Effector memory CD8-positive, alpha-beta T cell (primary cell): ENCODE measurements around the gene PRR7.
A peak's percentile ranks its signal among the peaks of the same experiment; 100 is the strongest.
"Not testable (repeated sequence)": the region's sequence is repeated elsewhere in the genome, so short reads cannot be mapped to it uniquely, and the experiment has no call there.

Experiments used
- ATAC-seq: fragments of 150-1000 bp; cut with Tn5 transposase; replicated peaks from 2 replicates; pipeline ENCODE4 v1.10.0; 2021; ENCODE audit warnings: mild to moderate bottlenecking, moderate library complexity
- DNase-seq, 3 experiments: peaks; one replicate each; pipeline ENCODE4 v3.0.0; 2021
- H3K27ac Mint-ChIP-seq, 2 donors: one replicate each; pipeline ENCODE4 v1.8.0; 2022; ENCODE audit warnings: mild to moderate bottlenecking in 2 of 2, mixed read lengths in 2 of 2, moderate library complexity in 2 of 2
- H3K27me3 Mint-ChIP-seq, 2 donors: one replicate each; pipeline ENCODE4 v1.8.0; 2022; ENCODE audit warnings: mixed read lengths in 2 of 2
- H3K36me3 Mint-ChIP-seq: one replicate; pipeline ENCODE4 v1.8.0; 2022; ENCODE audit warnings: mild to moderate bottlenecking, moderate library complexity, mixed read lengths; ENCODE audit not compliant: insufficient read depth
- H3K4me1 Mint-ChIP-seq, 2 donors: one replicate each; pipeline ENCODE4 v1.8.0; 2022; ENCODE audit warnings: low read depth in 2 of 2, mixed read lengths in 2 of 2
- H3K4me3 Mint-ChIP-seq, 2 donors: one replicate each; pipeline ENCODE4 v1.8.0; 2022; ENCODE audit warnings: mild to moderate bottlenecking in 2 of 2, mixed read lengths in 2 of 2, moderate library complexity in 2 of 2
- H3K9me3 Mint-ChIP-seq, 2 donors: one replicate each; pipeline ENCODE4 v1.8.0; 2022; ENCODE audit warnings: mixed read lengths in 2 of 2

The PRR7 gene

DNA sequence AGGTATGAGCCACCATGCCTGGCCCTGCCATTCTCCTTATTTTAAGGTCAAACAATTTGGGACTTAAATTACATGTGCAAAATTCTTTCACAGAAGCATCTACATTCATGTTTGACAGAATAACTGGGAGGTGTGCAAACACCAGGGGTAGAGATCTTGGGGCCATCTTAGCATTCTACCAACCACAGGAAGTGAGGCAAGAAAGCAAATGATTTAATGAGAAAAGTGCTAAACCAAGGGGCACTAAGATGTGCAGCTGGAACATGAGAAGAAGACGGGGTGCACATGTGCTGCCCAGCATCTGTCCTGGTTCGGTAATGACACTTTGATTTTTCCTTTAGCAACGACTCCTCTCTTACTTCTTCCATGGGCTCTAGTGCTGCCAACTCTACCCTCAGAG lies 36.0 kb upstream of the PRR7 start:
- DNase-seq: no peak
- ATAC-seq: peak; percentile 59
- Mint-ChIP-seq H3K4me3 (peak overlapping the region; percentile 67 to 77), H3K27me3 (no peaks in the 10 kb centered on the region), H3K36me3 (peaks cover 14% of the 10 kb centered on the region), H3K27ac (peak overlapping the region; percentile 49 to 72), H3K4me1 (peaks cover 37 to 46% of the 10 kb centered on the region in 2 donors), H3K9me3 (no peaks in the 10 kb centered on the region)

DNA sequence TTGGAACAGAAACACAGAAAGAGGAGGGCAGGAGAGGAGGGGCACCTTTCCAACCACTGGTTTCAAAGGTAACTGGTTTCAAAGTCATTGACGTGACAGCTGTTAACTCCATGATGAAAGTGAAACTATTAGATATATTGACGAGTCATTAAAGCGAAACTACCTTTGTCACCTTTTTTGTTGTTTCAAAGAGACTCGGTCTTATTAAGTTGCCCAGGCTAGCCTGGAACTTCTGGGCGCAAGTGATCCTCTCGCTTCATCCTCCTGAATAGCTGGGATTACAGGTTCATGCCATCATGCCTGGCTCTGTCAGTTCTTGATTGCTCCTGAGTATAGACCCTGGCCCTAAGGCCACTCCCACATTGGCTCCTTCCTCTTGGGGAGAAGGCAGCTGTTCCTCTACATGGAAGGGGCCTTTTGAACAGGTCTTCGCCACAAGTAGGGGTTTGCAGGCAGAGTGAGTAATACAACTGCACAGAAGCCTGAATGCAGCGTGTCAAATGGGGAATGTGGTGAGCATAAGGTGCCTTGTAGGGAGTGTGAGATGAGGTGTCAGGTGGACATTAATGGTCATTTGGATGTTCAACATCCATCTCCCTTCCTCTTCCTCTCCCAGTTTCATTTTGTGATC lies 33.9 kb upstream of the PRR7 start:
- ATAC-seq (peak; percentile 80), DNase-seq (no peak)
- Mint-ChIP-seq H3K27ac (peak overlapping the region; percentile 93 to 94), H3K4me3 (peak overlapping the region; percentile 77 to 80), H3K9me3 (no peaks in the 10 kb centered on the region), H3K4me1 (peaks cover 26 to 35% of the 10 kb centered on the region in 2 donors), H3K36me3 (peaks cover 14% of the 10 kb centered on the region), H3K27me3 (no peaks in the 10 kb centered on the region)

DNA sequence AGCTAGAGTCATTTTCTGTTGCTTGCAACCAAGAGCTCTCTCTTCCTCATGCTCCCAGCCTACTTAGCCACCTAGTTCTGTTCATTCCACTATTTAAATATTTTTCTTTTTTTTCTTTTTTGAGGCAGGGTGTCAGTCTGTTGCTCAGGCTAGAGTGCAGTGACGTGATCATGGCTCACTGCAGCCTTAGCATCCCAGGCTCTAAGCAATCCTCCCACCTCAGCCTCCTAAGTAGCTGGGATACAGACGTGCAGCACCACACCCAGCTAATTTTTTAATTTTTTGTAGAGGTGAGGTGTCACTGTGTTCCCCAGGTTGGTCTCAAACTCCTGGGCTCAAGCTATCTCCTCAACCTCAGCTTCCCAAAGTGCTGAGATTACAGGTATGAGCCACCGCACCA lies 32.1 kb upstream of the PRR7 start:
- ATAC-seq (no peak), DNase-seq (no peak)
- H3K27me3 Mint-ChIP-seq: no peaks in the 10 kb centered on the region
- peaks cover 14% of the 10 kb centered on the region for H3K36me3 Mint-ChIP-seq
- no peaks in the 10 kb centered on the region for H3K9me3 Mint-ChIP-seq
- H3K27ac Mint-ChIP-seq: peak overlapping the region; percentile 10 to 55
- H3K4me1 Mint-ChIP-seq: peaks cover 26 to 31% of the 10 kb centered on the region in 2 donors
- no peak overlapping the region for H3K4me3 Mint-ChIP-seq

DNA sequence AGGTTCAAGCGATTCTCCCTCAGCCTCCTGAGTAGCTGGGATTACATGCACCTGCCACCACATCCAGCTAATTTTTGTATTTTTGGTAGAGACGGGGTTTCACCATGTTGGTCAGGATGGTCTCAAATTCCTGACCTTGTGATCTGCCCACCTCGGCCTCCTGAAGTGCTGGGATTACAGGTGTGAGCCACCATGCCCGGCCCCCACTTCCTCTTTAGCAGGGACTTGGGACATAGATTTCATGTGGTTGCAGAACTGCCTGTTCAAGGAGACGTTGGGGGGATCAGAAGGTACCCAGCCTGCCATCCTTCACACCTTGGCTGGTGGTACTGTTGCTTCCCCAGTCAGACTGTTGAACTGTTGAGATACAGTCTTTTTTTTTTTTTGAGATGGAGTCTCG lies 29.5 kb upstream of the PRR7 start:
- not testable (repeated sequence) for H3K27ac Mint-ChIP-seq, H3K27me3 Mint-ChIP-seq, H3K4me3 Mint-ChIP-seq, ATAC-seq, H3K9me3 Mint-ChIP-seq, DNase-seq
- peaks cover 11% of the 10 kb centered on the region for H3K36me3 Mint-ChIP-seq
- peaks cover 12 to 15% of the 10 kb centered on the region in 2 donors for H3K4me1 Mint-ChIP-seq

DNA sequence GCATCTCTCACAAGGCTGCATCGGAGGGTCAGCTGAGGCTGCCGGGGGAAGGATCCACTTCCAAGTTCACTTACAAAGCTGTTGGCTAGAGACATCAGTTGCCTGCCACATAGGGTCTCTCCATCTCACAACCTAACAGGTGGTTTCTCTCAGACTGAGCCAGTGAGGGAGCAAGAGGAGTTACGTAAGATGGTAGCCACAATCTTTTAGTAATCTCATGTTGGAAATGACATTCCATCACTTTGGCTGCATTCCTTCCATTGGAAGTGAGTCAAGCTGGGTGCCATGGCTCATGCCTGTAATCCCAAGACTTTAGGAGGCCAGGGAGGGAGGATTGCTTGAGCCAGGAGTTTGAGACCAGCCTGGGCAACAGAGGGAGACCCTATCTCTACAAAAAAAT lies 27.6 kb upstream of the PRR7 start:
- Mint-ChIP-seq H3K4me3 (no peak overlapping the region), H3K27ac (no peak overlapping the region), H3K36me3 (no peaks in the 10 kb centered on the region), H3K9me3 (no peaks in the 10 kb centered on the region), H3K27me3 (no peaks in the 10 kb centered on the region), H3K4me1 (peaks cover 3 to 5% of the 10 kb centered on the region in 2 donors)
- DNase-seq (no peak), ATAC-seq (no peak)

DNA sequence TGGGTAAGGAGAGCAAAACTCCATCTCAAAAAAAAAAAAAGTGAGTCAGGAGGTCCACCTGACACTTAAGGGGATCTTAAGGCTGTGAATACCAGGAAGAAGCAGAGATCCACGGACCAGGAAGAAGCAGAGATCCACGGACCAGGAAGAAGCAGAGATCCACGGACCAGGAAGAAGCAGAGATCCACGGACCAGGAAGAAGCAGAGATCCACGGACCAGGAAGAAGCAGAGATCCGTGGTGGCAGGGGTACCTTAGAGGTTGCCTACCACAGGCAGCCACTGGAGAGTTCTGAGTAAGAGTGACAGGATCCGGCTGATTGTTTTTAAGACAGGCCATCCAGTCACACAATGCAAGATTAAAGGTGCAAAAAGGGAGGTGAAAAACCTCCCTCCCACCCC lies 26.1 kb upstream of the PRR7 start:
- H3K27me3 Mint-ChIP-seq, H3K36me3 Mint-ChIP-seq, ATAC-seq, H3K4me3 Mint-ChIP-seq, H3K27ac Mint-ChIP-seq, DNase-seq, H3K4me1 Mint-ChIP-seq, H3K9me3 Mint-ChIP-seq: not testable (repeated sequence)

DNA sequence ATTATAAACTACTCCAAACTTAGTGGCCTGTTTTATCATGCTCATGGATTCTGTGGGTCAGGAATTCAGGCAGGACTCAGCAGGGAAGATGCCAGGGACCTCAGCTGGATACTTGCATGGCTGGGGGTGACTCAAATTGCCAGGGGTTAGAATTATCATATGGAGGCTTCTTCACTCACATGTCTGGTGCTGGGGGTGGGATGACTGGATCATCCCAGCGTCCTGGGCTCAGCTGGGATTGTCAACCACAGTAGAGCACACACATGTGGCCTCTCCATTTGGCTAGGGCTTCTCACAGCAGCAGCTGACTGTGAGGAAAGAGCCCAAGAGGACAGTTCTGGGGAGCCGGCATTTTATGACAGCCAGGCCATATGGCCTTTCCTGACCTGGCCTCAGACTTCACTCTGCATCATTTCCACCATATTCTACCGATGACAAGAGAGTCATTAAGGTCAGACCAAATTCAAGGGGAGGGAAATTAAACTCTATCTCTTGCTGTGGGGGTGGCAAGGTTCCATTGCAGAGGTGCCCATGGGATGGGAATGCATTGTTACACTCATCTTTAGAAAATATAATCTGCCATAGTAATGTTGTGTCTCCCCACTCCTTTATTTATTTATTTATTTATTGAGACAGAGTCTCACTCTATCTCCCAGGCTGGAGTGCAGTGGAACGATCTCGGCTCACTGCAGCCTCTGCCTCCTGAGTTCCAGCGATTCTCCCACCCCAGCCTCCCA lies 25.4 kb upstream of the PRR7 start:
- Mint-ChIP-seq H3K27me3 (no peaks in the 10 kb centered on the region), H3K27ac (no peak overlapping the region), H3K4me1 (peaks cover 12 to 13% of the 10 kb centered on the region in 2 donors), H3K9me3 (no peaks in the 10 kb centered on the region), H3K4me3 (no peak overlapping the region), H3K36me3 (peaks cover 8% of the 10 kb centered on the region)
- ATAC-seq (no peak), DNase-seq (no peak)

DNA sequence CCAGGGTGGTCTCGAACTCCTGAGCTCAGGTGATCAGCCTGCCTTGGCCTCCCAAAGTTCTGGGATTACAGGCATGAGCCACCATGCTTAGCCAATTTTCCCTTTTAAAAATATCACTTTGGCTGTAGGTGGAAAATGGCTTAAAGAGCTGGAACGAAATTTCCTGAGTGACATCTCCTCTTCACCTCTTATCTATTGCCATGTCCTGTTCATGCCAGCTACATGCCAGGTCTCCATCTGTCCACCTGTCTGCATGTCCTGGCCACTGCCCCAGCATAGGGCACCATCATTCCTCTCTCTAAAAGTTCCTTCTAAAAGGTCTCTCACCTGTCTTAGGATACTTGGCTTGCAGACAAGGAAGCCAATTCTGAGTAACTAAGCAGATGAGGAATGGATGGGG lies 22.9 kb upstream of the PRR7 start:
- ATAC-seq (no peak), DNase-seq (no peak)
- Mint-ChIP-seq H3K9me3 (no peaks in the 10 kb centered on the region), H3K4me3 (no peak overlapping the region), H3K36me3 (peaks cover 20% of the 10 kb centered on the region), H3K27ac (no peak overlapping the region), H3K27me3 (no peaks in the 10 kb centered on the region), H3K4me1 (peaks cover 26 to 29% of the 10 kb centered on the region in 2 donors)

DNA sequence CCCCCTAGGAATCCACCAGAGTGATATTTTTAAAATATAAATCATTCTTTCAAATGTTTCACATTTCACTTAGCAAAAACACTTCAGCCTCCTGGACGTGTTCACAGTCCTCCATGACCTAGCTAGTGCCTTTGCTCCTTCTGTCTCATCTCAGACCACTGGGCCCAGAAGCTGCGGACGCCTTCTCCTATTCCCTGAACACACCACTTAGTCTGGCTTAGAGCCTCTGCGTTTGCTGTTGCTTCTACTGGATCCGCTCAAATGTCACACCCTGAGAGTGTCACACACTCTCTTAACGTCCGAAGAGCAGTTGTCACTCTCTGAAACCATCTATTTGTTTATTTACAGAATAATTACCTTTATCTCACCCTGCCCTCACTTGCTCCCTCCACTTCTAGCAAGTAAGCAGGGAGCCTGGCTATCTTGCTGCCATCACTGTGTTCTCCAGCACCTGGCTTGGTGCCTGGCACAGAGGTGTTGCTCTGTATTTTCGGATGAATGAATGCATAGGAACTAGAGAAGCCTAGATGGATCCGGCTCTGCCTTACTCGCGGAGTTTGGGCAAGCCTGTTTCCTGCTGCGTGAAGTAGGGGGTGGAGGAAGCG lies 21.3 kb upstream of the PRR7 start:
- Mint-ChIP-seq H3K27ac (peak overlapping the region; percentile 93 to 95), H3K4me1 (peaks cover 42 to 45% of the 10 kb centered on the region in 2 donors), H3K4me3 (peak overlapping the region; percentile 76 to 93), H3K36me3 (peaks cover 36% of the 10 kb centered on the region), H3K27me3 (no peaks in the 10 kb centered on the region), H3K9me3 (no peaks in the 10 kb centered on the region)
- DNase-seq (no peak), ATAC-seq (peak; percentile 6)

DNA sequence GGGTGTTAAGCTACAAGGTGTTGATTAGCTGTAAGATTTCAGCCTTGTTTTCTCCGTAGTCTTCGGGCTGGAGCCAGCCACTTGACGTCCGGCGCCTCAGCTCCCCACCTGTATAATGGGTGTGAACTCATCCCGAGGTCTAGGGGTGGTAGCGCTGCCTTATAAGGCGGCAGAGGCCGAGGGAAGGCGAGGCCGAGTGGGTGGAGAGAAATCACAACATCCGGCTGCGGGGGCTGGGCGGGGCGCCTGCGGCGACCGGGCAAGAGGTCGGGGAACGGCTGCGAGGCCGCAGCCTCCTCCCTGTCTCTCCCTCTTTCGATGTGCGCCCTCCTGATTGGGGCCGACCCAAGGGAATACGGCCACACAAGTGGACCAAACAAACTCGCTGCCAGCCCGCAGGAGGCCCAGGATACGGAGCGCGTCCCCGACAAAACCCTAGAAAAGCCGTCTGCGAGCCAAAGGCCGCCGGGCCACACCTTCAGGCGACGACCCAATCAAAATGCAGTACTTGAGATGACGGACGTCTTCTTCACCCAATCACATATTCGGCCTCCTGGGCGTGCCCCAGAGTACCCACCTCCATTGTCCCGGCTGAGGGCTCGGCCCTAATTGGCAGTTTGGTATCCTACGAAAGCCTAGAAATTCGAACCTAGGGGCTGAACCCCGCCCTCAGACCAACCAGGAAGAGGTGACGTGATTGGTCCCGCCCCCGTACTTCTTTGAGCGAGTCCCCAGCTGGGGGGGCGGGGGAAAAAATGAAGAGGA lies 20.6 kb upstream of the PRR7 start:
- Mint-ChIP-seq H3K36me3 (peaks cover 43% of the 10 kb centered on the region), H3K4me1 (peaks cover 49 to 52% of the 10 kb centered on the region in 2 donors), H3K9me3 (no peaks in the 10 kb centered on the region), H3K27me3 (no peaks in the 10 kb centered on the region), H3K4me3 (peak overlapping the region; percentile 76 to 93), H3K27ac (peak overlapping the region; percentile 93 to 95)
- ATAC-seq (peak; percentile 76), DNase-seq (peak; percentile 98 to 100 (median 99))

DNA sequence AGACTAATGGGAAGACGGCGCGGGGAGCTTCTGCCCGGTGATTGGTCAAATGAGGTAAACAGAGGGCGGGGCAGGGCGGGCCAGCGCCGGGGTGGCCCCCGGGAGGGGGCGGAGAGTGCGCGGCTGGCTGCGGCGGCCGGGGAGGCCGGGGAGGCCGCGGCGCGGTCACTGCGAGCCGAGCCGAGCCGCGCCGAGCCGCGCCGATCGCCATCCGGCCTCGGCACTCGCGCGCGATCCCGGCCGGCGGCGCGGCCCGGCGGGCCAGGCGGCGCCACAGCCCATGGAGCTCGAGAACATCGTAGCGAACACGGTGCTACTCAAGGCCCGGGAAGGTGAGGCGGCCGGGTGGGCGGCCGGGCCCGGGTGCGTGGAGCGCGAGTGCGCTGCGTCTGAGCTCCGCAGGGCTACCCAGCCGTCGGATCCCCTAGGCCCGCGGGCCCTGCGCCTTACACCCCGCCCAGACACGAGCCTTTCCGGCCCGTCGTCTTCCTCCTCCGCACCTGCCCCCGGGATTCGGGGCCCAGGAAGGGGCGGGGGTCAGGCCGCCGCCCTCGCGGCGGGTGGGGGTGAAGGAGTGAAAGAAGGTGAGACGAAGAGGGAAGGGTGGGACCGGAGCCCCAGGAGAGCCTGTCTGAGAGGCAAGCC lies 19.9 kb upstream of the PRR7 start, which contains the start of gene GRK6:
Gene GRK6 (plus strand): TSS at position 111 of the 645 bp plus-strand sequence. CDS start 170 bp downstream, at position 281.
- Mint-ChIP-seq H3K4me1 (peaks cover 56 to 59% of the 10 kb centered on the region in 2 donors), H3K36me3 (peaks cover 50% of the 10 kb centered on the region), H3K27me3 (no peaks in the 10 kb centered on the region), H3K27ac (peak within 1 kb of the TSS; percentile 93 to 95), H3K4me3 (peak within 1 kb of the TSS; percentile 90 to 93), H3K9me3 (no peaks in the 10 kb centered on the region)
- ATAC-seq (peak; percentile 11), DNase-seq (peak; percentile 56 to 64 (median 61))

DNA sequence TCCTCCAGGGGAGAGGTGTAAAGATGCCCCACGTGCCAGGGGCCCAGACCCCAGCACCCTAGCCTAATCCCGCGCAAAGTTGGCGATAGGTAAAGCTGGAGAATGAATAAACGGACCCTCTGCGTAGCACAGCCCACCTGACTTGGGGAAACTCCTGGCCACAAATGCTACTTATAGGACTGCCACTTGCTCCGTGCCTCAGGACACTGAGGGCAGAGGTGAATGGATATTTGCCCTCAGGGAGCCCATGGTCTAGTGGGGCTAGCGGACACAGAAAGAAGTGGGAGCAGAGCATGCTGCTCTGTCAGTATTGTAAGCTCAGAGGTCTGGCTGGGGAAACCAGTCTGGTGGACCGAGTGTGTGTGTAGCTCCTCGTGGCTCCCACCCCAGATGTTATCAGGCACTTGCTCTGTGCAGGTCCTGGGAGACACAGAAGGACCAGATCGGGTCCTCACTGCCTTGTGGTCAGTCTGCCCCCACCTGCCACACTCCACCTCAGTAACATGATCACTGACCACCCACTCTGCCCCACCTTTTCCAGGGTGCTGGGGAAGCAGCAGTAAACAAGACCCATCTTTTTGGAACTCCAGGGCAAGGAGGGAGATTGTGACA lies 19.3 kb upstream of the PRR7 start:
- Mint-ChIP-seq H3K9me3 (no peaks in the 10 kb centered on the region), H3K27me3 (no peaks in the 10 kb centered on the region), H3K4me1 (peaks cover 61 to 64% of the 10 kb centered on the region in 2 donors), H3K36me3 (peaks cover 57% of the 10 kb centered on the region), H3K4me3 (peak overlapping the region; percentile 90 to 93), H3K27ac (peak overlapping the region; percentile 93 to 95)
- DNase-seq: no peak
- no peak for ATAC-seq
